Adrenal gland (tissue), 12 donors: ENCODE results near the gene STEAP2. TPM values are rescaled to one million over a fixed set of nuclear protein-coding genes. Genes with fewer than 3 reads are reported as not detected.

Experiments
- DNase-seq, 7 donors: peaks; one replicate each; pipeline ENCODE4 v3.0.0-alpha.2; 2019 to 2020
- H3K27ac ChIP-seq, 5 donors: fragments of 200-600 bp; sonication (generic) in 4 of 5; 1 replicate in 3 of 5; 2 replicates in 2 of 5; pipeline versions ENCODE4 v1.5.1 to v1.8.0; 2016 to 2020; ENCODE audit warnings: mild to moderate bottlenecking in 1 of 5
- H3K27me3 ChIP-seq: fragments of 200-600 bp; 2 replicates; pipeline ENCODE4 v1.8.0; 2021
- H3K36me3 ChIP-seq, 2 donors: fragments of 200-600 bp; replicated peaks in 1 of 2; 1 replicate in 1 of 2; 2 replicates in 1 of 2; pipeline versions ENCODE4 v1.5.1 to v1.8.0; 2018 to 2022
- H3K4me1 ChIP-seq, 2 donors: fragments of 200-600 bp; replicated peaks in 1 of 2; 1 replicate in 1 of 2; 2 replicates in 1 of 2; pipeline versions ENCODE4 v1.5.1 to v1.8.0; 2018 to 2021
- H3K4me3 ChIP-seq, 4 donors: fragments of 200-600 bp; sonication (generic) in 3 of 4; one replicate each; pipeline ENCODE4 v1.5.1; 2016 to 2018
- H3K9me3 ChIP-seq, 3 donors: fragments of 200-600 bp; sonication (generic) in 1 of 3; replicated peaks in 1 of 3; 1 replicate in 2 of 3; 2 replicates in 1 of 3; pipeline versions ENCODE4 v1.5.1 to v1.8.0; 2016 to 2021
- POLR2A ChIP-seq, 2 donors: fragments of 450-650 bp; IDR thresholded peaks; one replicate each; pipeline ENCODE4 v1.6.1; 2017; ENCODE audit warnings: antibody characterized with exemption in 2 of 2, mild to moderate bottlenecking in 2 of 2, moderate library complexity in 1 of 2
- WGBS, 4 donors: extraction: QIAGEN DNeasy Blood & Tissue Kit in 2 of 4; methylation state at CpG; one replicate each; pipeline versions ENCODE4 v1.1.5 to v1.1.7; 2013 to 2017; 5-methylcytosine and 5-hydroxymethylcytosine counted together
- intact Hi-C, 2 donors: fragments of 100-400 bp; cut with DNase I; formaldehyde crosslinking; loops; one replicate each; pipeline versions ENCODE4 v1.14.1 to v1.15.0; 2022 to 2023
- polyA plus RNA-seq, 3 donors: library from polyadenylated mRNA; stranded (reverse); fragments of 200-250 nt in 2 of 3; fragments of 350-450 nt in 1 of 3; fragmentation: Illumina TruSeq in 1 of 3; extraction: RNeasy Lipid Tissue Mini Kit (QIAGEN cat#74804) in 1 of 3; gene quantifications; one replicate each; pipeline ENCODE4 v1.2.3, GENCODE V29; 2013 to 2014
- total RNA-seq, 9 donors: library from RNA; depleted of rRNA in 4 of 9; stranded (reverse); fragments of >200 nt in 4 of 9; fragments of 120-200 nt in 1 of 9; fragmentation: NEBNext Ultra II Directional in 1 of 9; extraction: Animal tissue kit (Norgen Biotek cat#: 25700) in 1 of 9; gene quantifications; one replicate each; pipeline versions ENCODE4 v1.1.0 to v1.2.4, GENCODE V29; 2013 to 2023
- TF ChIP-seq, protein P1 (sequence below), 6 experiments: fragments of 450-650 bp in 4 of 6; fragments of 200-600 bp in 2 of 6; sonication (generic) in 1 of 6; IDR thresholded peaks; 1 replicate in 5 of 6; 2 replicates in 1 of 6; pipeline versions ENCODE4 v1.5.1 to v1.8.0; 2016 to 2021; ENCODE audit warnings: antibody characterized with exemption in 6 of 6, mild to moderate bottlenecking in 2 of 6, moderate library complexity in 1 of 6
- donor health status: healthy with polysubstance abuse.
- donor health status: Bipolar disorder and iron deficiency.
- donor health status: DM: yes; HTN: yes; CAD: no.
- donor health status: DM: no; HTN: no; CAD: no.
- donor health status: DM: no; HTN: no; CAD: no.
- donor health status: DM: yes; HTN: yes; CAD: no.

STEAP2 gene
- total and polyA plus RNA-seq, 12 donors, result 2.0 to 9.5 (median 6.1) TPM

DNA sequence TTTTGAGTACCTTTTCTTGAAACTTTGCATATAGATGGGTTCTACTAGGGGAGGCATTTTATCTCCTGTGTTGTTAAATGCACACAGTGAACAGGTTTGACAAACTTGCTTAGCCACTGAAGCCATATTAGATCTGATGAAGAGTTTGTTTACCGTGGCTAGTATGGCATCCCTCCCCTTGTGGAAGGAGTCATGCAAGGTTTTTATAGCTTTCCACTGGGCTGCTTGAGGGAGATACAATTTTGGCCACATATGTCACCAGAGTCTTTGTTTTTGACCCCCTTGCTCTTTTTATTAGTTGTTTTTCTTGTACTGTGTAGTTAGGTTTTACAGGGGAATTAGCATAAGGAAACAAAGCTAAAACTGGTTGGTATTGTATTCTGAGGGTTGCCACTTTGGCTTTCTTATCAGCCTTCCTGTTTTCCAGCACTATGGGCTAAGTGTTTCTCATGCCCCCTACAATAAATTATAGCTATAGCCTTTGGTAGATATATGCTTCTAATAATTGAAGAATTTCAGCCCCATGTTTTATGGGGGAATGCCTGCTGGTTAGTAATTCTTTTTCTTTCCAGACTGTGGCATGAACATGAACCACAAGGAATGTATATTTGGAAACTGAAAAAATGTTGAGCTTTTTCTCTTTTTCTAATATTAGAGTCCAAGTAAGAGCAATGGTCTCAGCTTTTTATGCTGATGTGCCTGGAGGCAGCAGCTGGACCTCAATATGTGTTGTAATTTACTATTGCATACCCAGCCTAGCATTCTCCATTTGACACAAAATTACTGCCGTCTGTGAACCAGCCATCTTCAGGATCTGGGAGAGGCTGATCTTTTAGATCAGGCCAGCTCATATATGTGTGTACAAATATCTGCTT, 18.4 kb upstream of the STEAP2 start:
- 34 to 84% (median 59%) methylated on average over 2 of the region's 2 CpGs for WGBS, 4 donors
- intact Hi-C loops, result no loop called here

DNA sequence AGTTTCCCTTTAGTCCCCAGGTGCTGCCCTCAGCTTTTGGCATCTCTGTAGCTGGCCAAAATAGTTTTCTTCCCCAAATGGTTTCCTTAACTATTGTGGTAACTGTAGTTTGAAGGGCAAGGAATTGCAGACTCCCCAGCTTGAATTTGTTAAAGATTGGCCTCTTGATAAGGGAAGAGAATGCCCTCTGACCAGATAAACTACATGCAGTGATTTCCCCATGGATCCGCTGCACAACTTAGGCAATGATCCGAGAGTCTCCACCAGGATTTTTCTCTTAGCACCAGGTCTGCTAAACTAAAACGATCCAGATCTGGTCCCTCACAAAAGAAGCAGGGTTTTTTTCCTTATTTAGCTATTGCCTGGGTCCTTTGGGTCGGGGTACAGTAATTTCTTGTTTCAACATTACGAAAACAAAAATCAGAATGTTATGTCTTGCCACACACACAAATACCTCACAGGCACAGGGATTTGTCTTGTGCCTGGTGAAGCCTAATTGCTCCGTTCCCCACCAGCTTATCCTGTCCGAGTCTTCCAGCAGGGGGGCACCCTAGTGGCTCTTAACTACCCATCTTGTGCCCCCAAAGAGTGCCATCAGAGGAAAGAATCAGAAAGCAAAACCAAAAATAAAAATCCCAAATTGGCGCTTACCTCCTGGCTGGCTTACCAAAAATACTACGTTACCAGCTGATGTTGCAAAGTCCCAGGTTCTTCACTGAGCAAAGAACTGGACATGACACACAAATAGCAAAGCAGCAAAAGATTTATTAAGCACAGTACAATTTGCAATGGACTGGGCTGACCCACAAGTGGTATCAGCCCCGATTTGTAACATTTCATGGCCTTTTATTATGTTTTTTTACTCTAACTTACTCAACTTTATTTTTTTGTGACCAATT, 16.4 kb upstream of the STEAP2 start:
- Histone ChIP-seq H3K27me3 (no peaks in the 10 kb centered on the region), H3K4me1 (no peaks in the 10 kb centered on the region), H3K27ac (no peak overlapping the region), H3K4me3 (no peak overlapping the region), H3K36me3 (no peaks in the 10 kb centered on the region), H3K9me3 (no peaks in the 10 kb centered on the region)
- 75 to 81% (median 77%) methylated on average over 10 of the region's 10 CpGs for WGBS, 4 donors
- DNase-seq, result no peak
- TF ChIP-seq, protein P1, sequence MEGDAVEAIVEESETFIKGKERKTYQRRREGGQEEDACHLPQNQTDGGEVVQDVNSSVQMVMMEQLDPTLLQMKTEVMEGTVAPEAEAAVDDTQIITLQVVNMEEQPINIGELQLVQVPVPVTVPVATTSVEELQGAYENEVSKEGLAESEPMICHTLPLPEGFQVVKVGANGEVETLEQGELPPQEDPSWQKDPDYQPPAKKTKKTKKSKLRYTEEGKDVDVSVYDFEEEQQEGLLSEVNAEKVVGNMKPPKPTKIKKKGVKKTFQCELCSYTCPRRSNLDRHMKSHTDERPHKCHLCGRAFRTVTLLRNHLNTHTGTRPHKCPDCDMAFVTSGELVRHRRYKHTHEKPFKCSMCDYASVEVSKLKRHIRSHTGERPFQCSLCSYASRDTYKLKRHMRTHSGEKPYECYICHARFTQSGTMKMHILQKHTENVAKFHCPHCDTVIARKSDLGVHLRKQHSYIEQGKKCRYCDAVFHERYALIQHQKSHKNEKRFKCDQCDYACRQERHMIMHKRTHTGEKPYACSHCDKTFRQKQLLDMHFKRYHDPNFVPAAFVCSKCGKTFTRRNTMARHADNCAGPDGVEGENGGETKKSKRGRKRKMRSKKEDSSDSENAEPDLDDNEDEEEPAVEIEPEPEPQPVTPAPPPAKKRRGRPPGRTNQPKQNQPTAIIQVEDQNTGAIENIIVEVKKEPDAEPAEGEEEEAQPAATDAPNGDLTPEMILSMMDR (IDR thresholded peaks at IDR 0.05), result no peak
- TF ChIP-seq POLR2A (IDR thresholded peaks at IDR 0.05), result no peak
- intact Hi-C loops, result no loop called here

More for the DNA sequence above, 18.4 kb upstream of the STEAP2 start:
- Histone ChIP-seq H3K27me3 (no peaks in the 10 kb centered on the region), H3K9me3 (no peaks in the 10 kb centered on the region), H3K4me1 (no peaks in the 10 kb centered on the region), H3K36me3 (no peaks in the 10 kb centered on the region), H3K4me3 (no peak overlapping the region), H3K27ac (no peak overlapping the region)
- no peak for DNase-seq
- TF ChIP-seq, protein P1 (IDR thresholded peaks at IDR 0.05), result no peak
- TF ChIP-seq POLR2A (IDR thresholded peaks at IDR 0.05), result no peak

DNA sequence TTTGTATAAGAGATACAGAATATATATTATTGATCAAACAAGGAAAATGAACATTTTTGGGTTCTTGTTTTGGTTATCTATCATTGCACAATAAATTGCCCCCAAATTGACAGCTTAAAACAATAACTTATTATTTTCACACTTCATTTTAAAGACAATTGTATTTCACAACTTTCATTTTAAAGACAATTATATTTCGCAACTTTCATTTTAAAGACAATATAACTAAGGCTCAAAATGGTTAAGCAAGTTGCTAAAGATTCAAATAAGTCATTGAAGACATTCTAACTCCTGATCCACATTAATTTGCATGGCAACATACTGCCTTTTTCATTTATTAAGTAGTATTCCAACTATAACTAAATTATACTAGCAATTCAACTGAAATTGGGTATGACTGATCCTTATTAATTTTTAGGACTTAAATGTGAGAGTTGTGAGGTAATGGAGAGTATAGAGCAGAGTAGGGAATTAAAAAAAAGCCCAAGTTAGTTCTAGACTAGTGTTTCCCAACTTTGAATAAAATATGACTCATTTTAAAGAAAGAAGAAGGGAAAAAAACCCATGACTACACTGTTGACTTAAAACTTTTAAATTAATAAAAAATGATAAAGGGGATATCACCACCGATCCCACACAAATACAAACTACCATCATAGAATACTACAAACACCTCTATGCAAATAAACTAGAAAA, 9.9 kb upstream of the STEAP2 start:
- intact Hi-C loops, result no loop called here
- 94 to 98% (median 94%) methylated on average over 2 of the region's 2 CpGs for WGBS, 4 donors
- Histone ChIP-seq H3K4me3 (no peak overlapping the region), H3K9me3 (no peaks in the 10 kb centered on the region), H3K4me1 (no peaks in the 10 kb centered on the region), H3K27me3 (no peaks in the 10 kb centered on the region), H3K36me3 (no peaks in the 10 kb centered on the region), H3K27ac (no peak overlapping the region)
- DNase-seq, result no peak
- no peak for TF ChIP-seq POLR2A (IDR thresholded peaks at IDR 0.05)
- TF ChIP-seq, protein P1 (IDR thresholded peaks at IDR 0.05), result no peak

DNA sequence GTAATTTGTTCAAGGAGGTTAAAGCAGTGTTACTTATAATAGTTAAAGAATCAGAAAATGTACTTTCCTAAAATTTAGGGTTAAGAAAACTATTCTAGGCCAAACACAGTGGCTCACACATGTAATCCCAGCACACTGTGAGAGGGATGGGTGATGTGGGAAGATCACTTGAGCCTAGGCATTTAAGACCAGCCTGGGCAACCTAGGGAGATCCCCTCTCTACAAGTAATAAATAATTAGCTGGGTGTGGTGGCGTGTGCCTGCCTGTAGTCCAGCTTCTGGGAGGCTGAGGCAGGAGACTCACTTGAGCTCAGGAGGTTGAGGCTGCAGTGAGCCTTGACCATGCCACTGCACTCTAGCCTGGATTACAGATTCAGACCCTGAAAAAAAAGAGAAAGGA, 3.6 kb upstream of the STEAP2 start:
- Histone ChIP-seq H3K4me1 (peaks cover 6 to 9% of the 10 kb centered on the region in 2 donors), H3K36me3 (no peaks in the 10 kb centered on the region), H3K27ac (no peak overlapping the region), H3K4me3 (no peak overlapping the region), H3K9me3 (no peaks in the 10 kb centered on the region), H3K27me3 (no peaks in the 10 kb centered on the region)
- 87 to 100% (median 96%) methylated on average over 1 of the region's 1 CpG for WGBS, 4 donors
- DNase-seq, result no peak
- TF ChIP-seq, protein P1 (IDR thresholded peaks at IDR 0.05), result no peak
- no peak for TF ChIP-seq POLR2A (IDR thresholded peaks at IDR 0.05)
- intact Hi-C loops, result no loop called here
